Activated T-helper 1 cell treated with Interleukin-2 at 50 U/mL for 16 hours (primary cell): ENCODE results near the gene CYP4Z1.
"Not testable (repeated sequence)": the region's sequence is repeated elsewhere in the genome, so short reads cannot be mapped to it uniquely, and the experiment has no call there.

Experiments used
- DNase-seq: peaks from one replicate; pipeline ENCODE4 v3.0.0-alpha.2; 2020; ENCODE audit warnings: low read depth

CYP4Z1 gene, protein sequence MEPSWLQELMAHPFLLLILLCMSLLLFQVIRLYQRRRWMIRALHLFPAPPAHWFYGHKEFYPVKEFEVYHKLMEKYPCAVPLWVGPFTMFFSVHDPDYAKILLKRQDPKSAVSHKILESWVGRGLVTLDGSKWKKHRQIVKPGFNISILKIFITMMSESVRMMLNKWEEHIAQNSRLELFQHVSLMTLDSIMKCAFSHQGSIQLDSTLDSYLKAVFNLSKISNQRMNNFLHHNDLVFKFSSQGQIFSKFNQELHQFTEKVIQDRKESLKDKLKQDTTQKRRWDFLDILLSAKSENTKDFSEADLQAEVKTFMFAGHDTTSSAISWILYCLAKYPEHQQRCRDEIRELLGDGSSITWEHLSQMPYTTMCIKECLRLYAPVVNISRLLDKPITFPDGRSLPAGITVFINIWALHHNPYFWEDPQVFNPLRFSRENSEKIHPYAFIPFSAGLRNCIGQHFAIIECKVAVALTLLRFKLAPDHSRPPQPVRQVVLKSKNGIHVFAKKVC

GRCh38 chr1:47067097-47067594, at the start of gene CYP4Z1:
Gene CYP4Z1 (plus strand): TSS chr1:47067231. CDS start chr1:47067491, 260 bp downstream.
- no peak for DNase-seq

DNA sequence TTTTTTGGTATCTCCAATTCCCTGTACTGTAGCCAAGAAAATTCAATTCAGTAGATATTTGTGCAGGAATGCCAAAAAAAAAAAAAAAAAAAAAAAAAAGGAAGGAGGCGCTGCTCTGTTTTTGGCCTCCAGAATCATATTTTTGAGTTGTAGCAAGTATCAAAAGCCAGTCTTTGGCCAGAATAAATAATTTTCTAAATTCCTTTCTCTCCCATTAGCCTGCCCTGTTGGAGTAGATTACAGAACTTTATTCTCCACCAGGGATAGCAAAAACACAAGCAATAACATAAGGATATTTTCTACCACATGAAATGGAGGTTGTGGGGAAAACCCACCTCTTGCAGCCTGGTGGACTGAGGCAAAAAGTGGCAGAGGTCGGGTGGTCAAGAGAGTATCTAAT, 46.0 kb upstream of the CYP4Z1 start:
- DNase-seq: no peak

DNA sequence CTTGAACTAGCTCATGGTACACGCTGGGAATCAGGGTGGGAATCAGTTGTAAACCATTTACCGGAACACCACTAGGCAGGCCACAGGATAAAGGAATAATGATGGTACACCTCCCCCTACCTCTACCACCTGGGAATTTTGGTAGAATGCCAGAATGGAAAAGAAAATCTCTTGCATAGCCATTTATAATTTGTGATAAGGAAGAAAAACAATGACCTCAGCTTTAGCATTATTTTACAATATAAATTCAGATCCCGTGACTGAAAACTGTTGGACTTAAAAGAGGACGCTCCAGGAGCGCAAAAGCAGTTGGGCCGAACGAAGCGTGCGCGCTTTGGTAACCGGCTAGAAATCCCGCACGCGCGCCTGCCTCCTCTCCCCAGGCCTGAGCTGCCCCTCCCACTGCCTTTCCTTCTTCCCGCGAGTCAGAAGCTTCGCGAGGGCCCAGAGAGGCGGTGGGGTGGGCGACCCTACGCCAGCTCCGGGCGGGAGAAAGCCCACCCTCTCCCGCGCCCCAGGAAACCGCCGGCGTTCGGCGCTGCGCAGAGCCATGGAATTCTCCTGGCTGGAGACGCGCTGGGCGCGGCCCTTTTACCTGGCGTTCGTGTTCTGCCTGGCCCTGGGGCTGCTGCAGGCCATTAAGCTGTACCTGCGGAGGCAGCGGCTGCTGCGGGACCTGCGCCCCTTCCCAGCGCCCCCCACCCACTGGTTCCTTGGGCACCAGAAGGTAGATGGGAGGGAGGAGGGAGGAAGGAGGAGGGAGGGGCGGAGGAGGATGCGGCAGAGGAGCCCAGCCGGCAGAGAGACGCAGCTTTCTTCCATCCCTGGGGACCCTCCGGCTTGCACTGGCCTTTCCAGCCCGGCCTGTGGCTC, 43.5 kb upstream of the CYP4Z1 start, which contains the start of gene CYP4X1:
CYP4X1 (plus strand) TSS at position 402 of the 873 bp plus-strand sequence; CDS start at position 551, 149 bp downstream.
- DNase-seq: no peak

DNA sequence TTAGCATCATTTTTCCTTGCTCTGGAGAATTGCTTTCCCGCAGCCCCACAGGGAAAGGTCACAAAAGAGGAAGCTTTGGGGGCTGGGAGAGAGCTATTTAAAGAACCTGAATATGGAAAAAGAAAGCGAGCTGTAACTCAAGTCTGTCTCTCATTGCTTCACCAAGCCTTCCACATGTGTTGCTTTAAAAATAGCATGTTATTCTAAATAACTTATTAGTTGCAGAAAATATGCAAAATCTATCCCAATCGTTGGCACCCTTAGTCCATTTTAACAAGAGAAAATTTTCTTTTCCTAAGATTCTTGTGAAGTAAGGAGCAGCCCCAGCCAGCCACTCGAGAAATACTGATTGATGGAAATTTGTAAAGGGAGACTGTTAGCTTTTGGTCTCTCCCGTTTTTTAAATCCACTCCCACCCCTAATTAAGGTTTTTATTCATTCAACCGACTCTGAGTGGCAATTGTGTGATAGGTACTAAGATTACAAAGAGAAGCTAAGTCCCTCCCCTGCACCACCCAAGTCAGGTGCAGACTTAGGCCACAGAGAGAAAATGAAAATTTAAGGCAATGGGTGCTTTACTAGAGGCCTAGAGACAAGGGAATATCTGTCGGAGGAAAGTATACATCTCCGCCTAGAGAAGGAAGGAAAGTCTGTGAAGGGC, 42.8 kb upstream of the CYP4Z1 start:
- DNase-seq: no peak

DNA sequence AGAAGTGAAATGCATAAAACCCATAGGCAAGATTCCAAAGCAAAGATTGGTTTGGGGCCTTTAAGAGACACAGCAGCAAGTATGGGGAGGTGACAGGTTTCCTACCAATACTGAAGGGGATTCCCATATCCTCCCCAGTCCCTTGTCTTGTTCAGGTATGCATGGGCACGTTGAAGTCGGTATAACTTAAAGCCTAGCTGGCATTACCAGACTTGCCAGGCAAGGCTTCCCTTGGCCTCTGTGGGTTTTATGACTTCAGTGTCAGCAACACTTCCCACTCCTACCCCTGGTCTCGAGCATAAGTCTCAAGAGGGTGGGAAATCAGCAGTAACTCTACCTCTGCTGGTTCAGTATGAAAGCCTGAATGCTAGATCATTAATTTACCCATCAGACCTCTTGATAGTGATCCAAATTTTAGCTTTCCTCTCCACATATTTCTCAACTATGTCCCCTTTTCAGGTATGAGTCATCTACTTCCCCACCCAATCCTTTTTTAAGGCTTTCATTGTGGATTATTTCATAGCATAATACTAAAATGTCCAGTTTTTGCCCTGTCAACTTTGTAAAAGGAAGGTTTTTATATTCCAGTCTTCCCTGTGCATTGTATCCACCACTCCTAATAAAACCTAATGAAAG, 36.7 kb upstream of the CYP4Z1 start:
- no peak for DNase-seq

DNA sequence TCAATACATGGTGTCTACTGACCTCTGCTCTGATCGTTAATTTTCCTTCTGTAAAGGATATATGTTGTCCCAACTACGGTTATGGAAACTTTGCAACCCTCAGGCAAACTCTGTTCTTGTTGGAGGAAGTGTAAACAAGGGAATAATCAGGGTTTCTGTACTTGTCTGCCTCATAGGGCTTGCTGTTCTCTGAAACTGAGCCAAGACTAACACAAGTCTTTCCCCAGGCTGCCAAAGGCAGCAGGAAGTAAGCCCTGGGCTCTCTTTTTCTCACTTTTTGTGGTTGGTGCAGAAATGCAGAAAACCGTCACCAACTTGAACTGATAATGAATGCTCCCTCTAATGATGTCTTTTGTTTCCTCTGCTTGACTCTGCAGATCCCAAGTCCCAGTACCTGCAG, 36.0 kb upstream of the CYP4Z1 start:
- DNase-seq: no peak

- DNase-seq: no peak
These were observed 35.4 kb upstream of the CYP4Z1 start for GRCh38 chr1:47031585-47031984.

GRCh38 chr1:47036764-47037163, 30.3 kb upstream of the CYP4Z1 start:
- no peak for DNase-seq

DNA sequence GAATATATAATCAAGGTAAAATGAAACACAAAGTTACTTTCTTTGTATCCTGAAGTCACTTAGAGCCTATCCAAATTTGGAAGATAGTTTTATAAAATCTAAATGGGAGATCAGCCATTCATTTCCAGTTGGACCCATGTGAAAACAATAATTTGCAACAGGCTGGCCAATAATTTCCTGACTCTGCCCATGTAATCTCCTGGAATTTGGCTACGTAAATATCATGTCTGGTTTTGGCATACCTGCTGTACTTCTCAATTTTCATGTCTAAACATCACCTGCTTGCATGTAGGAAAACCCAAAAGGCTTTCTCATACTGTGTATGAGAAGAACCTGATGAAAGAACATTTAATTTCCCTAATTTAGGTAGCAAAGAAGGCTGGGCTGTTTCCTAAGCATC, 7.7 kb upstream of the CYP4Z1 start:
- no peak for DNase-seq

- DNase-seq: not testable (repeated sequence)
These were observed 2.0 kb downstream of the CYP4Z1 start for GRCh38 chr1:47069080-47069479.

- not testable (repeated sequence) for DNase-seq
These were observed 2.5 kb downstream of the CYP4Z1 start for GRCh38 chr1:47069509-47069908.

DNA sequence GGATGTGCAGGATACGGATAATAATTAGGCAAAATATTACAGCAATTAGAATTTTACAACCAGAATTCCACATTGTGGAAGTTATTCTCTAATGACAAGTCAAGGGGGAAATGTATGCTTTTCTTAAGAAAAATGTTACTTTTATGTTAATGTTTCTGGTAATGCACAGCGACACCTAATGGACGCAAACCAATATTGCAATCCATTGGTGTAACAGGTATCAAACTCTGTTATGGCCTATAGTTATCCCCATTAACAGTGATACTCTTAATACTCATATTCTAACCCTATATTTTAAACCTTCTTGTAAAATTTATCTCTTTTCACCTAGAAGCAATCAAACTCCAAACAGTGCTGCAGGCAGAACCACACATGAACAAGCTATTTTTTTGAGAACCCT, 22.3 kb downstream of the CYP4Z1 start:
- not testable (repeated sequence) for DNase-seq

DNA sequence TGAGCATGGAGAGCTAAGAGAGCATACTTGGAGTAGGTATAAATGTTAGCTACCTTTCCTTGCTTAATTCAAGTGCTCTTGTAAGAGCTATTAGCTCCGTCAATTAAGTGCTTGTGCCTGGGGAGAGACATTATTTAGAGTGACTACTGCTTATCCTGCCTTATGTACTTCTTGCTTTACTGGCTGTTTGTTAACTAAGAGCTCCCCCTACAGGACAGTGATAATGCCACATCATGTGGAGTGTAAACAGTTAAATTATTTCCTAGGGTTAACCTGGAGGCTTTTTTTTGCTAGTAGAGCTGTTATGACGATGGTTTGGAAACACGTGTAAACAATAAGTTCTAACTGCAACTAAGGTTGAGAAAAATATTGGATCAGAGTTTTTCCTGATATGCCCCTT, 24.4 kb downstream of the CYP4Z1 start:
- DNase-seq: not testable (repeated sequence)

DNA sequence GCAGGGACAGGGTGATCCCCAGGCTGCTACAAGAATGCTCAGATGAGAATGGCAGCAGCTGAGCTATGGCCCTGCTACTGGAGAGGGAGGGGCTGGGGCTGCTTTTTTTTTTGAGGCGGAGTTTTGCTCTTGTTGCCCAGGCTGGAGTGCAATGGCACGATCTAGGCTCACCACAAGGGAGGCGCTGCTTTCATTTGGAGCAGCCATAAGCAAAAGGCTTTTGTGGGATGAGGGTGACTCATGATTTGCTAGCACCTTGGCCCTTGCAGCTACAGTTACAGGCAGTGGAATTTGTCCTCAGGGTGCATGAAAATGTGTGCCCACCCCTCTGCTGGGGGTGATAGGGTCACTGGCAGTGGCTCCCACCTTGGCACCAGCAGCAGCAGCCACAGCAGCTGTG, 37.8 kb downstream of the CYP4Z1 start:
- no peak for DNase-seq

DNA sequence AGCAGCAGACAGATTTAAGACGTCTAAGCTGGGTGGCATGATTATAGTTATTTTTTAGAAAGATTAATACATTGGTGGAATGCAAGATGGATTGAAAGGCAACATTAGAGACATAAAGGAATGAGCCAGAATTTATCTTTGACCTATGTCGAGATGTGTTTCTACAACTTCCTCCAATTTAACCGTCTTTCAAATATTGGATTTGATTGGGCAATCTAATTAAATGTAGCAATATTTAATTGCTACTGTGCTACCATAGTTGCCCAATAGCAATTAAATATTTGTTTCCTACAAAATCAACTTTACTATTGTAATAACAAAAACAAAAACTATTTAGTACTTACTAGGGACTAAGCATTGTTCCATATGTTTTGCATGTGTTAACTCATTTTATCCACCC, 39.8 kb downstream of the CYP4Z1 start:
- no peak for DNase-seq

DNA sequence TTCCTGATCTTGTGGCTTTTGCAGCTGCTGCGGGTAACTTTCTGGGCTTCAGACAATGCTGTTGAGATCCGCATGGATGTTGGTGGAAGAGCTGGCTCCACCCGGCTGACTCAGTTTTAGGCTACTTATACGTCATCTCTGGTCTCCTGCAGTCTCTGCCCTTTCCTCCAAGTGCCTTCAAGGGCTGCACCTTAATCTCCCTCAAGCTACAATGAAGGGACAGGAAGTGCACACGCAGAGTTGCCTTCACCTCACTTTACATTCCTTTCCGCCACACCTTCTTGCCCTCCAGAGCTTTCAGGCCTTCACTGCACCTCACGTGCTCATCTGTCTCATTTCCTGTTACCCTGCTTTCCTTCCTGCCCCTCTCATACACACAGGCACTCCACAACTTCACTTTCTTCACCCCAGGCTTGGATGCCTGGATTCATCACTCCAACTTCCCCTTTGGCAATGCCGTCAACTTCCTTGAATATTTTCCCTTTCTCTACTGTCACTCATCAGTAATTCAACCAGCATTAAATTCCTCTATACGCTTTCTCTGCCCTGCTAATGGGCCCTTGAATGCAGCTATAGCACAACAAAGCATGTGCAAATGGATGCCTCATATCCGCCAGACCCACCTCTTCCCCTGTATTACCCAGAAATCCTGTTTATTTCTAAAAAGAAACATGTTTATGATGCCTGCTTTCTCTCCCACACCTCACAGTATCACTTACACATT, 41.0 kb downstream of the CYP4Z1 start:
- not testable (repeated sequence) for DNase-seq

- DNase-seq: not testable (repeated sequence)
These were observed 42.5 kb downstream of the CYP4Z1 start for GRCh38 chr1:47109482-47109881.

GRCh38 chr1:47113178-47113577, 46.1 kb downstream of the CYP4Z1 start:
- no peak for DNase-seq

DNA sequence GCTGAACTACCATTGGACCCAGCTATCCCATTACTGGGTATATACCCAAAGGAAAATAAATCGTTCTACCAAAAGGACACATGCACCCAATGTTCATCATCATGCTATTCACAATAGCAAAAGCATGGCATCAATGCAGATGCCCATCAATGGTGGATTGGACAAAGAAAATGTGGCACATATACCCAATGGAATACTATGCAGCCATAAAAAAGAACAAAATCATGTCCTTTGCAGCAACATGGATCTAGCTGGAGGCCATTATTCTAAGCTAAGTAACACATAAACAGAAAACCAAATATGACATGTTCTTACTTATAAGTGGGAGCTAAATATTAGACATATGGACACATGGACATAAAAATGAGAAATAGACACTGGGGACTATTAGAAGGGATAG, 54.0 kb downstream of the CYP4Z1 start:
- DNase-seq: not testable (repeated sequence)

- DNase-seq: not testable (repeated sequence)
These were observed 57.8 kb downstream of the CYP4Z1 start for GRCh38 chr1:47124834-47125233.

DNA sequence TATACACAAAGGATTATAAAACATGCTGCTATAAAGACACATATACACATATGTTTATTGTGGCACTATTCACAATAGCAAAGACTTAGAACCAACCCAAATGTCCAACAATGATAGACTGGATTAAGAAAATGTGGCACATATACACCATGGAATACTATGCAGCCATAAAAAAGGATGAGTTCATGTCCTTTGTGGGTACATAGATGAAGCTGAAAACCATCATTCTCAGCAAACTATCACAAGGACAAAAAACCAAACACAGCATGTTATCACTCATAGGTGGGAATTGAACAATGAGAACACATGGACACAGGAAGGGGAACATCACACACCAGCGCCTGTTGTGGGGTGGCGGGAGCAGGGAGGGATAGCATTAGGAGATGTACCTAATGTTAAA, 60.0 kb downstream of the CYP4Z1 start:
- not testable (repeated sequence) for DNase-seq
